IPS DF 4.7 (cell line): ENCODE results near the gene DNAL4.

Experiments
- DNase-seq: peaks from one replicate; pipeline ENCODE4 v3.0.0-alpha.2; 2013; ENCODE audit warnings: low spot score; ENCODE audit errors: extremely low read depth

Gene DNAL4

GRCh38 chr22:38760477-38761201 is 33.3 kb downstream of the DNAL4 start:
- no peak for DNase-seq

GRCh38 chr22:38759005-38759404 is 34.9 kb downstream of the DNAL4 start:
- no peak for DNase-seq

- no peak for DNase-seq
Observed at GRCh38 chr22:38758276-38758945, 35.5 kb downstream of the DNAL4 start.

- DNase-seq, result no peak
Observed at GRCh38 chr22:38757464-38757757, 36.5 kb downstream of the DNAL4 start.

- no peak for DNase-seq
Observed at GRCh38 chr22:38756711-38757463, 37.1 kb downstream of the DNAL4 start.

- no peak for DNase-seq
Observed at GRCh38 chr22:38755911-38756532, 37.9 kb downstream of the DNAL4 start, which contains the start of gene SUN2. SUN2 (minus strand) TSS chr22:38755998; CDS start chr22:38752628, 3,370 bp downstream.

- no peak for DNase-seq
Observed at GRCh38 chr22:38755155-38755910, 38.6 kb downstream of the DNAL4 start.

- DNase-seq, result no peak
Observed at GRCh38 chr22:38754751-38755154, 39.2 kb downstream of the DNAL4 start.

- no peak for DNase-seq
Observed at GRCh38 chr22:38753948-38754750, 39.8 kb downstream of the DNAL4 start.

GRCh38 chr22:38751422-38752346 is 42.3 kb downstream of the DNAL4 start:
- DNase-seq, result no peak

GRCh38 chr22:38751066-38751421 is 42.9 kb downstream of the DNAL4 start:
- no peak for DNase-seq

- no peak for DNase-seq
Observed at GRCh38 chr22:38750638-38751037, 43.3 kb downstream of the DNAL4 start.

GRCh38 chr22:38750104-38750503 is 43.8 kb downstream of the DNAL4 start:
- no peak for DNase-seq

- no peak for DNase-seq
Observed at GRCh38 chr22:38748487-38749136, 45.3 kb downstream of the DNAL4 start.

GRCh38 chr22:38745676-38746460 is 48.1 kb downstream of the DNAL4 start:
- DNase-seq, result no peak

- DNase-seq, result no peak
Observed at GRCh38 chr22:38744981-38745380, 49.0 kb downstream of the DNAL4 start.

GRCh38 chr22:38742176-38742942 is 51.6 kb downstream of the DNAL4 start:
- no peak for DNase-seq
